A549 (cell line): ENCODE data around the gene CHAD. TPM values are rescaled to one million over a fixed set of nuclear protein-coding genes. Genes with fewer than 3 reads are reported as not detected.

Experiments
- ATAC-seq, 2 experiments: fragments of 200-7000 bp in 1 of 2; fragments of >200 bp in 1 of 2; cut with Nextera tagmentation in 1 of 2; cut with Tn5 transposase in 1 of 2; 3 replicates each; pipeline versions ENCODE4 v1.8.0 to v1.9.1; 2018 to 2020; ENCODE audit warnings: mild to moderate bottlenecking in 1 of 2, moderate library complexity in 1 of 2
- CTCF ChIA-PET: fragments of 300-600 bp; sonication (Branson Sonifier 250); formaldehyde crosslinking; extraction: SDS; loops from one replicate; lab custom pipeline; 2021; ENCODE audit warnings: antibody characterized with exemption, inconsistent platforms; lab: Yijun Ruan, JAX
- POLR2A ChIA-PET: fragments of 350-600 bp; formaldehyde crosslinking; extraction: SDS; loops from one replicate; lab custom pipeline; 2021; ENCODE audit warnings: antibody characterized with exemption, inconsistent platforms; lab: Yijun Ruan, JAX
- DNase-seq, 2 experiments: peaks; one replicate each; pipeline versions ENCODE4 v3.0.0 to v3.0.0-alpha.2; 2011 to 2016; ENCODE audit warnings: low read depth in 1 of 2, low spot score in 1 of 2
- FAIRE-seq: peaks from 2 replicates; lab custom pipeline; 2011; peaks lifted over from hg19 to GRCh38; lab: Jason Lieb, UNC
- H3K27ac ChIP-seq, 2 experiments: fragments of >200 bp; sonication (Bioruptor Twin); formaldehyde crosslinking; 3 replicates each; pipeline ENCODE4 v1.5.1; 2016 to 2017
- H3K4me1 ChIP-seq: fragments of >200 bp; sonication (Bioruptor Twin); formaldehyde crosslinking; 3 replicates; pipeline ENCODE4 v1.6.1; 2016
- H3K4me2 ChIP-seq: fragments of >200 bp; sonication (Bioruptor Twin); formaldehyde crosslinking; 3 replicates; pipeline ENCODE4 v1.6.1; 2016
- H3K4me3 ChIP-seq: fragments of >200 bp; sonication (Bioruptor Twin); formaldehyde crosslinking; 3 replicates; pipeline ENCODE4 v1.5.1; 2016
- H3K9me3 ChIP-seq: fragments of >200 bp; sonication (Bioruptor Twin); formaldehyde crosslinking; 3 replicates; pipeline ENCODE4 v1.6.1; 2016
- BHLHE40 ChIP-seq: IDR thresholded peaks from 2 replicates; pipeline ENCODE4 v1.6.1; 2012; ENCODE audit warnings: low read depth, low read length, inconsistent platforms
- CBX8 ChIP-seq: fragments of 200-600 bp; sonication (generic); IDR thresholded peaks from 2 replicates; pipeline ENCODE4 v1.6.1; 2016
- CHD4 ChIP-seq: fragments of 200-600 bp; sonication (generic); IDR thresholded peaks from 2 replicates; pipeline ENCODE4 v1.6.1; 2016; ENCODE audit warnings: antibody characterized with exemption, mild to moderate bottlenecking, borderline replicate concordance
- EHF ChIP-seq: fragments of 250-450 bp; sonication (Bioruptor Pico); IDR thresholded peaks from 2 replicates; pipeline ENCODE4 v1.5.0; 2020; ENCODE audit warnings: mild to moderate bottlenecking
- EHMT2 ChIP-seq: fragments of 200-600 bp; sonication (generic); IDR thresholded peaks from 2 replicates; pipeline ENCODE4 v1.6.1; 2016; ENCODE audit warnings: antibody characterized with exemption, low read depth, mild to moderate bottlenecking, moderate library complexity
- EP300 ChIP-seq, 2 experiments: fragments of >200 bp; sonication (Bioruptor Twin); formaldehyde crosslinking; IDR thresholded peaks; 2 replicates in 1 of 2; 3 replicates in 1 of 2; pipeline ENCODE4 v1.6.1; 2016 to 2017
- ESRRA ChIP-seq: fragments of 150-350 bp; IDR thresholded peaks from 2 replicates; pipeline ENCODE4 v1.6.1; 2014; ENCODE audit warnings: mild to moderate bottlenecking, low read length, borderline replicate concordance
- FOXS1 ChIP-seq: fragments of 250-450 bp; sonication (Bioruptor Pico); IDR thresholded peaks from 2 replicates; pipeline ENCODE4 v1.5.0; 2020; ENCODE audit warnings: mild to moderate bottlenecking, moderate library complexity
- JUN ChIP-seq, 2 experiments: fragments of >200 bp; sonication (Bioruptor Twin); formaldehyde crosslinking; IDR thresholded peaks; 2 replicates in 1 of 2; 3 replicates in 1 of 2; pipeline ENCODE4 v1.6.1; 2016 to 2017
- JUNB ChIP-seq: fragments of >200 bp; sonication (Bioruptor Twin); formaldehyde crosslinking; IDR thresholded peaks from 2 replicates; pipeline ENCODE4 v1.6.1; 2016
- MYC ChIP-seq: IDR thresholded peaks from 2 replicates; pipeline ENCODE4 v1.6.1; 2012; ENCODE audit warnings: mild to moderate bottlenecking, inconsistent platforms, low read length, improper control_type of control experiment, borderline replicate concordance
- NPAS2 ChIP-seq: fragments of 250-450 bp; sonication (Bioruptor Pico); IDR thresholded peaks from 2 replicates; pipeline ENCODE4 v1.8.0; 2022; ENCODE audit warnings: mild to moderate bottlenecking, moderate library complexity, borderline replicate concordance
- RARB ChIP-seq: fragments of 250-450 bp; sonication (Bioruptor Pico); IDR thresholded peaks from 2 replicates; pipeline ENCODE4 v1.8.0; 2021; ENCODE audit warnings: mild to moderate bottlenecking, moderate library complexity
- SMC3 ChIP-seq: fragments of >200 bp; sonication (Bioruptor Twin); formaldehyde crosslinking; IDR thresholded peaks from 3 replicates; pipeline ENCODE4 v1.6.1; 2018; ENCODE audit warnings: inconsistent platforms
- TFCP2L1 ChIP-seq: fragments of 250-450 bp; sonication (Bioruptor Pico); IDR thresholded peaks from 2 replicates; pipeline ENCODE4 v1.5.0; 2021; ENCODE audit warnings: mild to moderate bottlenecking
- ZFP36 ChIP-seq: fragments of 450-650 bp; IDR thresholded peaks from 2 replicates; pipeline ENCODE4 v1.6.1; 2014; ENCODE audit warnings: borderline replicate concordance; ENCODE audit not compliant: partially characterized antibody
- ZNF302 ChIP-seq: fragments of 250-450 bp; sonication (Bioruptor Pico); IDR thresholded peaks from 2 replicates; pipeline ENCODE4 v1.9.0; 2021; ENCODE audit warnings: inconsistent platforms, mild to moderate bottlenecking, moderate library complexity
- WGBS: methylation state at CpG from one replicate; pipeline ENCODE4 v1.1.6; 2017; ENCODE audit errors: missing lambda C conversion rate; 5-methylcytosine and 5-hydroxymethylcytosine counted together
- polyA plus RNA-seq, 4 experiments: library from polyadenylated mRNA; depleted of rRNA in 3 of 4; stranded (reverse); fragments of >200 nt; fragmentation: RNase III in 1 of 4; extraction: RNeasy Plus Mini Kit Qiagen cat#74134 plus additional on column Dnase treatment in 1 of 4; gene quantifications; 2 replicates in 3 of 4; 3 replicates in 1 of 4; pipeline ENCODE4 v1.2.3, GENCODE V29; 2011 to 2017
- TF ChIP-seq, protein P1 (sequence below): IDR thresholded peaks from 2 replicates; pipeline ENCODE4 v1.6.1; 2012; ENCODE audit warnings: low read depth, borderline replicate concordance
- TF ChIP-seq, protein P2 (sequence below): fragments of >200 bp; sonication (Bioruptor Twin); formaldehyde crosslinking; IDR thresholded peaks from 2 replicates; pipeline ENCODE4 v1.6.1; 2016
- TF ChIP-seq, protein P3 (sequence below): fragments of 150-350 bp; IDR thresholded peaks from 2 replicates; pipeline ENCODE4 v1.6.1; 2014; ENCODE audit warnings: low read depth, mild to moderate bottlenecking, low read length
- TF ChIP-seq, protein P4 (sequence below): fragments of 450-650 bp; IDR thresholded peaks from 2 replicates; pipeline ENCODE4 v1.6.1; 2014; ENCODE audit warnings: antibody characterized with exemption

CHAD gene
- polyA plus RNA-seq, 2 of the 4 experiments (the other 2 are of a cell fraction): not detected

DNA sequence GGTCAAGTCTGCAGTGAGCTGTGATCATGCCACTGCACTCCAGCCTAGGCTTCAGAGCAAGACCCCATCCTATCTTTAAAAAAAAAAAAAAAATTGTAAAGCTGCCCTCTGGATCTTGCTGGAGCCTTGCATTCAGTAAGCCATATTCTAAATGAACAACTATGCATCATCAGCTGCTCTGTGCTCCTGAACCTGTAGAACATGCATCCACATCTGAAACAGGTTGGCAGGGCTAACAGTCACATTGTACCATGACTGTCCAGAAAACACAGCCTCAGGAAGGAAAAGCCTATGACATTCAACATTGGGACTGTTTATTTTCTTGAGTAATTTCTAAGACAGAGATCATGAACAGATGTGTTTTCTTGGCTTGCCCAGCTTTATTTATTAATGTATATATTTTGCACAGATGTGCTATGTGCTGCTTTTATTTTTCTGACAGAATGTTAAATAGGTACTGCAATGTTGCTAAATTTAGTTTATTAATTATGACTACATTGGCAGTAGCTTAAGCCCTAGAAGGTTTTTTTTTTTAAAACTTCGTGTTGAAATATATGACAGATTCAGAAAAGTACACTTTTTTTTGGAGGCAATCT is 22.9 kb downstream of the CHAD start:
- Histone ChIP-seq H3K9me3 (no peaks in the 10 kb centered on the region), H3K4me1 (no peaks in the 10 kb centered on the region), H3K4me3 (no peak overlapping the region), H3K27ac (no peak overlapping the region), H3K4me2 (no peak overlapping the region)
- TF ChIP-seq TFCP2L1 (no peak), NPAS2 (no peak), JUNB (no peak)
- TF ChIP-seq, protein P1, sequence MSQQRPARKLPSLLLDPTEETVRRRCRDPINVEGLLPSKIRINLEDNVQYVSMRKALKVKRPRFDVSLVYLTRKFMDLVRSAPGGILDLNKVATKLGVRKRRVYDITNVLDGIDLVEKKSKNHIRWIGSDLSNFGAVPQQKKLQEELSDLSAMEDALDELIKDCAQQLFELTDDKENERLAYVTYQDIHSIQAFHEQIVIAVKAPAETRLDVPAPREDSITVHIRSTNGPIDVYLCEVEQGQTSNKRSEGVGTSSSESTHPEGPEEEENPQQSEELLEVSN: no peak
- ATAC-seq (no peak), DNase-seq (no peak), FAIRE-seq (no peak)
- WGBS: 37% methylated on average over 1 of the region's 1 CpG
- POLR2A ChIA-PET: no interaction called here
- CTCF ChIA-PET: interaction anchor here (0.6 to 2.0 kb wide), 5 partner anchors 9 to 204 kb away, joined by 3 to 5 read pairs (median 4); partner anchors contain the start of genes ACSF2 and LRRC59

DNA sequence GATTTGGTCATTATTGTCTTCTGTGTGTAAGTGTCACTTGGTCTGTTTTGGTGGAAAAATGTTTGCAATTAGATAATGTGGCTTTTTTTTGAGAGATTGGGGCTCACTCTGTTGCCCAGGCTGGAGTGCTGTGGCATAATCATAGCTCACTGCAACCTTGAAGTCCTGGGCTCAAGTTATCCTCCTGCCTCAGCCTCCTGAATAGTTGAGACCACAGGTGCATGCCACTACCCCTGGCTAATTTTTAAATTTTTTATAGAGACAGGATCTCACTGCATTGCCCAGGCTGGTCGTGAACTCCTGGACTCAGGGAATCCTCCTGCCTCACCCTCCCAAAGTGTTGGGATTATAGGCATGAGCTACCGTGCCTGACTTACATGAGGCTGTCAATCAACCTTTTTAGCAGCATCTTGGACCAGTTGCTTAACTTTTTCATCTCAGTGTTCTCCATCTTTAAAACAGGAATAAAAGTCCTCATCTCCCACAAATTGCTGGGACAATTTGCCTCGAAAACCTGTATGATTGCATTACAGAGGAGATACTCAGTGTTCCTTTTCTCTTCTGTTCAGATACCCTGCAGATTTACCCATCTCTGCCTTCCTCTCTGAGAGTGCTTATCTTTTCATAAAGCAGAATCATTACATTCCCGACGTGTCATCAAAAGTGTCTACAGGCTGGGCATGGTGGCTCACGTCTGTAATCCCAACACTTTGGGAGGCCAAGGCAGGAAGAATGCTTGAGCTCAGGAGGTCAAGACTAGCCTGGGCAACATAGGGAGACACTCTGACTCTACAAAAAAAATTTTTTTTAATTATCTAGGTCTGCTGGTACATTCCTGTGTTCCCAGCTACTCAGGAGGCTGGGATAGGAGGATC is 23.6 kb downstream of the CHAD start:
- ChIA-PET CTCF (interaction anchor here (1.0 to 3.0 kb wide), 7 partner anchors 10 to 48 kb away, joined by 3 to 16 read pairs (median 4); partner anchors contain the start of genes ACSF2 and LRRC59), POLR2A (no interaction called here)
- Histone ChIP-seq H3K4me3 (no peak overlapping the region), H3K27ac (no peak overlapping the region), H3K4me2 (no peak overlapping the region), H3K9me3 (no peaks in the 10 kb centered on the region), H3K4me1 (no peaks in the 10 kb centered on the region)
- no peak for FAIRE-seq
- DNase-seq: no peak
- 90% methylated on average over 6 of the region's 6 CpGs for WGBS
- no peak for ATAC-seq
- TF ChIP-seq EHF (CRISPR knock-in tag): no peak
- no peak for TF ChIP-seq ZFP36
- no peak for TF ChIP-seq EHMT2
- TF ChIP-seq SMC3: no peak
- no peak for TF ChIP-seq BHLHE40
- TF ChIP-seq EP300 (IDR thresholded peaks at IDR 0.05): no peak
- no peak for TF ChIP-seq MYC
- TF ChIP-seq CHD4: no peak
- TF ChIP-seq ZNF302 (CRISPR knock-in tag): no peak
- TF ChIP-seq, protein P2, sequence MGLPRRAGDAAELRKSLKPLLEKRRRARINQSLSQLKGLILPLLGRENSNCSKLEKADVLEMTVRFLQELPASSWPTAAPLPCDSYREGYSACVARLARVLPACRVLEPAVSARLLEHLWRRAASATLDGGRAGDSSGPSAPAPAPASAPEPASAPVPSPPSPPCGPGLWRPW: no peak
- TF ChIP-seq JUN (IDR thresholded peaks at IDR 0.05): no peak
- no peak for TF ChIP-seq CBX8
- TF ChIP-seq FOXS1 (CRISPR knock-in tag): no peak

DNA sequence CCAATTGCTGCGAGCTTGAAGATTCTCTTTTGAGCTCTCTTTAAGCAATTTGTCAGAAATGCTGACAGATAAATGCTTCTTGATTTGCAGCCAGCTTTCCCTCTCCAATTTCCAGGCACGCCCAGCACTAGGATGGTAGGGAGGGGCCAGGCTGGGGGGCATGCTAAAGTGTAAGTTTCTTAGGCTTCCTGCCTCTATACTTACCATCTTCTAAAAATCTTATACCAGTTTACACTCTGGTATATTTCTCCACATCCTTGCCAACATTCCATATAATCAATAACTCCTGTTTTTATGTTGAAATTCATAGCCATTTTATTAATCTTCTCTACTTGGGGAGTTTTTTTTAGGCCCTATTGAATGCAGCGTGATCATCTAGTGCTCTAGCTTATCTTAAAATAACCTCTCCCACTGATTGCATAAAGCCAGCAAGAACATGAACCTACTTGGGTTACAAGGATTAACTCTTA is 25.1 kb downstream of the CHAD start:
- ChIA-PET POLR2A (no interaction called here), CTCF (interaction anchor here (0.8 to 3.0 kb wide), 10 partner anchors 8 to 243 kb away, joined by 3 to 16 read pairs (median 4); partner anchors contain the start of gene LRRC59)
- WGBS: 70% methylated on average over 3 of the region's 3 CpGs
- FAIRE-seq (no peak), DNase-seq (no peak), ATAC-seq (no peak)
- no peak overlapping the region for H3K4me3 ChIP-seq
- no peak overlapping the region for H3K4me2 ChIP-seq
- no peak overlapping the region for H3K27ac ChIP-seq
- TF ChIP-seq, protein P3, sequence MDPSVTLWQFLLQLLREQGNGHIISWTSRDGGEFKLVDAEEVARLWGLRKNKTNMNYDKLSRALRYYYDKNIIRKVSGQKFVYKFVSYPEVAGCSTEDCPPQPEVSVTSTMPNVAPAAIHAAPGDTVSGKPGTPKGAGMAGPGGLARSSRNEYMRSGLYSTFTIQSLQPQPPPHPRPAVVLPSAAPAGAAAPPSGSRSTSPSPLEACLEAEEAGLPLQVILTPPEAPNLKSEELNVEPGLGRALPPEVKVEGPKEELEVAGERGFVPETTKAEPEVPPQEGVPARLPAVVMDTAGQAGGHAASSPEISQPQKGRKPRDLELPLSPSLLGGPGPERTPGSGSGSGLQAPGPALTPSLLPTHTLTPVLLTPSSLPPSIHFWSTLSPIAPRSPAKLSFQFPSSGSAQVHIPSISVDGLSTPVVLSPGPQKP: no peak
- TF ChIP-seq, protein P4, sequence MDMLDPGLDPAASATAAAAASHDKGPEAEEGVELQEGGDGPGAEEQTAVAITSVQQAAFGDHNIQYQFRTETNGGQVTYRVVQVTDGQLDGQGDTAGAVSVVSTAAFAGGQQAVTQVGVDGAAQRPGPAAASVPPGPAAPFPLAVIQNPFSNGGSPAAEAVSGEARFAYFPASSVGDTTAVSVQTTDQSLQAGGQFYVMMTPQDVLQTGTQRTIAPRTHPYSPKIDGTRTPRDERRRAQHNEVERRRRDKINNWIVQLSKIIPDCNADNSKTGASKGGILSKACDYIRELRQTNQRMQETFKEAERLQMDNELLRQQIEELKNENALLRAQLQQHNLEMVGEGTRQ: no peak
- TF ChIP-seq RARB (CRISPR knock-in tag): no peak
- no peak for TF ChIP-seq ESRRA
- TF ChIP-seq TFCP2L1: no peak
- TF ChIP-seq, protein P1: no peak
- no peaks in the 10 kb centered on the region for H3K4me1 ChIP-seq
- H3K9me3 ChIP-seq: no peaks in the 10 kb centered on the region
